ENCODE results near the gene GSTO2.

DNA sequence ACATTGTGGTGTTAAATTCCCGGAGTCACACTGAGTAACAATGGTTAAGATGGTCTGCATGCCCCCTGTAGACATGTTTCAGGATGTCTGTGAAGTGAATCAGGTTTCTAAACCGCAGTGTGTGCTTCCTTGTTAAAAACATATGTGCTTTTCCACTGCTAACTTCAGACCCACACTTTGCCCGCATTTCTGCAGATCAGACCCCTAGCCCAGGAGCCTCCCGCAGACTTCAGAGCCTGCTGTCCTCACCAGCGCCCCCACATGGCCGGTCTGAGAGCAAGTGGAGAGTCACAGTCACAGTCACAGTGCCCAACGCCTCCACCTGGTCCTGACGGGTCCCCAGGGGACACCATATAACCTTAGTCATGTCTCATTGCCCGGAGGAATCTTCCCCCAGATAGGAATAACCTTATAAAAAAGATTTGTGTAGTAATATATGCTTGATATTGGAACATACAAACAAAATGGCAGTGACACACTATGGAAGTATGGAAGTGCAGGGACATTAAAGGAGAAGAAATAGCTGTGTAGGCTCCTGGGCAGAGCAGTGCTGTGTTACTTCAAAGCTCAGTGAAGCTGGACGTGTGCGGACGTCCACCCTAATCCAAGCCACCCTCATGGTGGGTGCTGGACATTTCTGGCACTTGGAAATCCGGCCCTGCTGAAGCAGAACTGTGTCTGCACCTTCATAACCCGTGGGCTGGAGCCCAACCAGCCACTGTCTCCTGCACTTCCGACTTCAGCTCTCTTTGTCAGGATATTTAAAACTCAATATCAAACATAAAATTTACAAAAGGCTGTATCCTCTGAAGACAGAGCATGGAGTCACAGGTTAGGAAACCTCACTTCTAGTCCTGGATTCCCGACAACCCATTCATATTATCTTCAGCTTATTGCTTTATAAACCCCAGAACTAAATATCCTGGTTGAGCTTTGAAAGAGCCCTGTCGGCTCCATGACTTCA lies 29.0 kb downstream of the GSTO2 start:
- TF ChIP-seq, protein P1, sequence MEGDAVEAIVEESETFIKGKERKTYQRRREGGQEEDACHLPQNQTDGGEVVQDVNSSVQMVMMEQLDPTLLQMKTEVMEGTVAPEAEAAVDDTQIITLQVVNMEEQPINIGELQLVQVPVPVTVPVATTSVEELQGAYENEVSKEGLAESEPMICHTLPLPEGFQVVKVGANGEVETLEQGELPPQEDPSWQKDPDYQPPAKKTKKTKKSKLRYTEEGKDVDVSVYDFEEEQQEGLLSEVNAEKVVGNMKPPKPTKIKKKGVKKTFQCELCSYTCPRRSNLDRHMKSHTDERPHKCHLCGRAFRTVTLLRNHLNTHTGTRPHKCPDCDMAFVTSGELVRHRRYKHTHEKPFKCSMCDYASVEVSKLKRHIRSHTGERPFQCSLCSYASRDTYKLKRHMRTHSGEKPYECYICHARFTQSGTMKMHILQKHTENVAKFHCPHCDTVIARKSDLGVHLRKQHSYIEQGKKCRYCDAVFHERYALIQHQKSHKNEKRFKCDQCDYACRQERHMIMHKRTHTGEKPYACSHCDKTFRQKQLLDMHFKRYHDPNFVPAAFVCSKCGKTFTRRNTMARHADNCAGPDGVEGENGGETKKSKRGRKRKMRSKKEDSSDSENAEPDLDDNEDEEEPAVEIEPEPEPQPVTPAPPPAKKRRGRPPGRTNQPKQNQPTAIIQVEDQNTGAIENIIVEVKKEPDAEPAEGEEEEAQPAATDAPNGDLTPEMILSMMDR (IDR thresholded peaks at IDR 0.05; ENCODE audit: low read depth, low read length, poor library complexity, severe bottlenecking) = peak; percentile 72
- no peak for TF ChIP-seq EZH2phosphoT487 (IDR thresholded peaks at IDR 0.05; ENCODE audit: borderline replicate concordance, low read length)

Measured in DOHH2 (cell line).